ENCODE measurements around the gene IL1RAPL2. TPM values are rescaled to one million over a fixed set of nuclear protein-coding genes. Genes with fewer than 3 reads are reported as not detected.
A peak's percentile ranks its signal among the peaks of the same experiment; 100 is the strongest.
"Not testable (repeated sequence)": the region's sequence is repeated elsewhere in the genome, so short reads cannot be mapped to it uniquely, and the experiment has no call there.

The IL1RAPL2 gene
- total and polyA plus RNA-seq, 11 donors = 0.08 to 0.16 (median 0.10) TPM; not detected in 8

- Histone ChIP-seq H3K27me3 (peaks cover 0 to 3% (median 0%) of the 10 kb centered on the region in 9 donors), H3K4me3 (no peak overlapping the region), H3K9me3 (no peaks in the 10 kb centered on the region), H3K27ac (no peak overlapping the region), H3K4me1 (no peaks in the 10 kb centered on the region), H3K36me3 (no peaks in the 10 kb centered on the region)
- ATAC-seq = no peak
- 76 to 85% (median 78%) methylated on average over 3 of the region's 3 CpGs for WGBS, 4 donors
- DNase-seq = no peak
- TF ChIP-seq, protein P1, sequence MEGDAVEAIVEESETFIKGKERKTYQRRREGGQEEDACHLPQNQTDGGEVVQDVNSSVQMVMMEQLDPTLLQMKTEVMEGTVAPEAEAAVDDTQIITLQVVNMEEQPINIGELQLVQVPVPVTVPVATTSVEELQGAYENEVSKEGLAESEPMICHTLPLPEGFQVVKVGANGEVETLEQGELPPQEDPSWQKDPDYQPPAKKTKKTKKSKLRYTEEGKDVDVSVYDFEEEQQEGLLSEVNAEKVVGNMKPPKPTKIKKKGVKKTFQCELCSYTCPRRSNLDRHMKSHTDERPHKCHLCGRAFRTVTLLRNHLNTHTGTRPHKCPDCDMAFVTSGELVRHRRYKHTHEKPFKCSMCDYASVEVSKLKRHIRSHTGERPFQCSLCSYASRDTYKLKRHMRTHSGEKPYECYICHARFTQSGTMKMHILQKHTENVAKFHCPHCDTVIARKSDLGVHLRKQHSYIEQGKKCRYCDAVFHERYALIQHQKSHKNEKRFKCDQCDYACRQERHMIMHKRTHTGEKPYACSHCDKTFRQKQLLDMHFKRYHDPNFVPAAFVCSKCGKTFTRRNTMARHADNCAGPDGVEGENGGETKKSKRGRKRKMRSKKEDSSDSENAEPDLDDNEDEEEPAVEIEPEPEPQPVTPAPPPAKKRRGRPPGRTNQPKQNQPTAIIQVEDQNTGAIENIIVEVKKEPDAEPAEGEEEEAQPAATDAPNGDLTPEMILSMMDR (IDR thresholded peaks at IDR 0.05) = no peak
- TF ChIP-seq POLR2A (IDR thresholded peaks at IDR 0.05) = no peak
- intact Hi-C loops (cut with DNase I) = no loop called here
Observed at GRCh38 chrX:105229146-105229545, 663.1 kb downstream of the IL1RAPL2 start.

- 54 to 80% (median 63%) methylated on average over 3 of the region's 3 CpGs for WGBS, 4 donors
- ATAC-seq; intact Hi-C loops (cut with DNase I): not testable (repeated sequence)
Observed at GRCh38 chrX:105237407-105237806, 671.4 kb downstream of the IL1RAPL2 start.

GRCh38 chrX:105241056-105241455, 675.1 kb downstream of the IL1RAPL2 start:
- H3K36me3 ChIP-seq = no peaks in the 10 kb centered on the region
- WGBS, 4 donors = 56 to 80% (median 70%) methylated on average over 2 of the region's 2 CpGs
- H3K9me3 ChIP-seq = no peaks in the 10 kb centered on the region
- TF ChIP-seq, protein P1 (IDR thresholded peaks at IDR 0.05) = no peak
- TF ChIP-seq POLR2A (IDR thresholded peaks at IDR 0.05) = no peak
- ATAC-seq (no peak), DNase-seq (no peak)
- intact Hi-C loops (cut with DNase I) = no loop called here
- H3K4me1 ChIP-seq = no peaks in the 10 kb centered on the region
- H3K27me3 ChIP-seq = peaks cover 0 to 3% (median 0%) of the 10 kb centered on the region in 9 donors
- no peak overlapping the region for H3K27ac ChIP-seq
- no peak overlapping the region for H3K4me3 ChIP-seq

More at GRCh38 chrX:105237407-105237806, 671.4 kb downstream of the IL1RAPL2 start:
- not testable (repeated sequence) for H3K4me1 ChIP-seq, H3K36me3 ChIP-seq, H3K27ac ChIP-seq, H3K4me3 ChIP-seq, DNase-seq, H3K27me3 ChIP-seq, H3K9me3 ChIP-seq

DNA sequence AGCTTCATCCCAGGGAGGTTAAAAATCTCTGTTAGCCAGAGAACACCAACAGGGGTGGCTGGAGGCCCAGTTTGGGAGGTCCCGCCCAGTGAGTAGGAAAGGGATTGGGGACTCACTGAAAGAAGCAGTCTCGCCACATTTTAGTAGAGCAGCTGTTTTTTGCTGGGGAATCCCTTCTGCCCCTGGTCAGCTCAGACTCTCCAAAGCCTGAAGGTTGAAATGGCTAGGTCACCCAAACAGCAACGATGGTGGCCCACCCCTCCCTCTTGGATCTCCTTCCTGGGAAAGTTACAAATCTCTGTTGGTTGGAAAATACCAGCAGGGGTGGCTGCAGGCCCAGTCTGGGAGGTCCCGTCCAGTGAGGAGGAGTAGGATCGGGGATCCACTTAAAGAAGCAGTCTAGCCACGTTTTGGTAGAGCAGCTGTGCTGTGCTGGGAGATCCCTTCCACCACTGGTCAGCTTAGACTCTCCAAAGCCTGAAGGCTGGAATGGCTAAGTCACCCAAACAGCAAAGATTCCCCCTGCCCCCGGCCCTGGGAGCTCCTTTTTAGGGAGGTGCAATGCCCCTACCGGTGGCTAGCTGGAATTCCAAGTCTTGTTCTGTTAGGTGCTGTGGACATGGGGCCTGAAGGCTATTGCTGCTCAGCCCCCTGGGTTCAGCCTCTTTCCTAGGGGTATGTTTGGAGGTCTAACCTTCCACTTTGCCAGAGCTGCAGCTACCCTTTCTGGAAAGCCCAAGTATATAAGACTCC, 694.5 kb downstream of the IL1RAPL2 start:
- 66 to 75% (median 72%) methylated on average over 7 to 8 of the region's 8 CpGs for WGBS, 4 donors
- Histone ChIP-seq H3K27ac (no peak overlapping the region), H3K4me3 (no peak overlapping the region), H3K27me3 (peaks cover 0 to 13% (median 0%) of the 10 kb centered on the region in 9 donors), H3K9me3 (no peaks in the 10 kb centered on the region), H3K36me3 (no peaks in the 10 kb centered on the region), H3K4me1 (no peaks in the 10 kb centered on the region)
- DNase-seq (peak in 3 of 5 donors; percentile 11 to 28 (median 22)), ATAC-seq (peak in 3 of 4 donors; percentile 36 to 51 (median 48))
- TF ChIP-seq, protein P1 (IDR thresholded peaks at IDR 0.05) = no peak
- no peak for TF ChIP-seq POLR2A (IDR thresholded peaks at IDR 0.05)
- intact Hi-C loops (cut with DNase I) = no loop called here

Data from heart left ventricle (tissue), 16 donors.